HL-60 (cell line): Measurements from ENCODE around the gene AP4M1.
A peak's percentile ranks its signal among the peaks of the same experiment; 100 is the strongest.

Experiments
- DNase-seq, 2 experiments: peaks; one replicate each; pipeline ENCODE4 v3.0.0-alpha.2; 2010 to 2020; ENCODE audit warnings: low read depth in 1 of 2, low spot score in 1 of 2
- H3K27ac ChIP-seq: fragments of 250-450 bp; sonication (Bioruptor Pico); replicated peaks from 2 replicates; pipeline ENCODE4 v1.5.1; 2020; ENCODE audit warnings: mild to moderate bottlenecking, moderate library complexity
- H3K27me3 ChIP-seq: fragments of 250-450 bp; sonication (Bioruptor Pico); 2 replicates; pipeline ENCODE4 v1.5.1; 2021; ENCODE audit warnings: mild to moderate bottlenecking, moderate library complexity; ENCODE audit not compliant: insufficient read depth, poor library complexity, severe bottlenecking
- H3K4me3 ChIP-seq: replicated peaks from 2 replicates; pipeline ENCODE4 v1.5.1; 2011; ENCODE audit warnings: mild to moderate bottlenecking, control low read depth, low read length; ENCODE audit not compliant: insufficient read depth
- CTCF ChIP-seq: IDR thresholded peaks from one replicate; pipeline ENCODE4 v1.5.1; 2011; ENCODE audit warnings: low read length, control low read depth, inconsistent platforms; ENCODE audit not compliant: insufficient read depth
- GABPA ChIP-seq: IDR thresholded peaks from 2 replicates; pipeline ENCODE4 v1.6.1; 2012; ENCODE audit warnings: low read depth
- POLR2AphosphoS5 ChIP-seq: IDR thresholded peaks from 2 replicates; pipeline ENCODE4 v1.6.1; 2012; ENCODE audit warnings: low read depth
- SPI1 ChIP-seq: IDR thresholded peaks from 2 replicates; pipeline ENCODE4 v1.6.1; 2012; ENCODE audit warnings: low read depth, mild to moderate bottlenecking, borderline replicate concordance
- TF ChIP-seq, protein P1 (sequence below): IDR thresholded peaks from 2 replicates; pipeline ENCODE4 v1.6.1; 2012; ENCODE audit warnings: low read depth; ENCODE audit not compliant: insufficient replicate concordance

The AP4M1 gene

GRCh38 chr7:100098913-100099312 lies 2.5 kb upstream of the AP4M1 start:
- no peak overlapping the region for H3K27ac ChIP-seq

GRCh38 chr7:100099452-100099851 lies 2.0 kb upstream of the AP4M1 start:
- TF ChIP-seq SPI1 (no peak), GABPA (no peak), CTCF (no peak), POLR2AphosphoS5 (no peak)
- TF ChIP-seq, protein P1, sequence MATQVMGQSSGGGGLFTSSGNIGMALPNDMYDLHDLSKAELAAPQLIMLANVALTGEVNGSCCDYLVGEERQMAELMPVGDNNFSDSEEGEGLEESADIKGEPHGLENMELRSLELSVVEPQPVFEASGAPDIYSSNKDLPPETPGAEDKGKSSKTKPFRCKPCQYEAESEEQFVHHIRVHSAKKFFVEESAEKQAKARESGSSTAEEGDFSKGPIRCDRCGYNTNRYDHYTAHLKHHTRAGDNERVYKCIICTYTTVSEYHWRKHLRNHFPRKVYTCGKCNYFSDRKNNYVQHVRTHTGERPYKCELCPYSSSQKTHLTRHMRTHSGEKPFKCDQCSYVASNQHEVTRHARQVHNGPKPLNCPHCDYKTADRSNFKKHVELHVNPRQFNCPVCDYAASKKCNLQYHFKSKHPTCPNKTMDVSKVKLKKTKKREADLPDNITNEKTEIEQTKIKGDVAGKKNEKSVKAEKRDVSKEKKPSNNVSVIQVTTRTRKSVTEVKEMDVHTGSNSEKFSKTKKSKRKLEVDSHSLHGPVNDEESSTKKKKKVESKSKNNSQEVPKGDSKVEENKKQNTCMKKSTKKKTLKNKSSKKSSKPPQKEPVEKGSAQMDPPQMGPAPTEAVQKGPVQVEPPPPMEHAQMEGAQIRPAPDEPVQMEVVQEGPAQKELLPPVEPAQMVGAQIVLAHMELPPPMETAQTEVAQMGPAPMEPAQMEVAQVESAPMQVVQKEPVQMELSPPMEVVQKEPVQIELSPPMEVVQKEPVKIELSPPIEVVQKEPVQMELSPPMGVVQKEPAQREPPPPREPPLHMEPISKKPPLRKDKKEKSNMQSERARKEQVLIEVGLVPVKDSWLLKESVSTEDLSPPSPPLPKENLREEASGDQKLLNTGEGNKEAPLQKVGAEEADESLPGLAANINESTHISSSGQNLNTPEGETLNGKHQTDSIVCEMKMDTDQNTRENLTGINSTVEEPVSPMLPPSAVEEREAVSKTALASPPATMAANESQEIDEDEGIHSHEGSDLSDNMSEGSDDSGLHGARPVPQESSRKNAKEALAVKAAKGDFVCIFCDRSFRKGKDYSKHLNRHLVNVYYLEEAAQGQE, result no peak
- peak overlapping the region; percentile 97 for H3K4me3 ChIP-seq
- no peak for DNase-seq
- no peaks in the 10 kb centered on the region for H3K27me3 ChIP-seq
- H3K27ac ChIP-seq, result no peak overlapping the region; the same call in 1 of the 2 replicates

More at GRCh38 chr7:100098913-100099312, 2.5 kb upstream of the AP4M1 start:
- Histone ChIP-seq H3K4me3 (no peak overlapping the region), H3K27me3 (no peaks in the 10 kb centered on the region)
- TF ChIP-seq GABPA (no peak), SPI1 (no peak), CTCF (no peak)
- TF ChIP-seq, protein P1, result no peak
- no peak for DNase-seq

DNA sequence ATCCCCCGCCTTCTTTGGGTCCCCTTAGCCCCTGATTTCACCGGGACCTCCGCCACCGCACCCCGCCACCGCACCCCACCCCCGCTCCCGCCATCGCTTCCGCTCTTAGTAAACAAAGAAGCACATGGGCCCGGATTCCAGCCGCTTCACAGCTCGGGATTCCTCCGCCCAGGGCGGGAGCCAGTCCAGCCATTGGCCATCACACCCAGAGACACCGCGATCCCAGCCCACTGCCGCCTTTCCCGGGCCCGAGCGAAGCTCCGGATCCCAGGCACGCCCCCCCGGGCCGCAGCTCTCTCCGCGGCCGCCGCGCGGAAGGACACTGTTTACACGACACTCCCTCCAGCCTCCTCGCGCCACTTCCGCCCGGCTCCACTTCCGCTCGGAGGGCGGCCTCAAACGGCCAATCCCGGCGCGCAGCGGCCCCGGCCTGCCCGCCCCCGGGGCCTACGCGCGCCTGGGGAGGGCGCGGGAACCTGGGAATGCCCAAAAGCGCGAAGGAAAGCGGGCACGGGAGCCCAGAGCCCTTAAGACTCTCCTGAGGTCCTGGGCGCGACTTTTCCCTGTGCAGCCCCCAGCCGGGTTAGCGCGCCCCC lies 925 bp upstream of the AP4M1 start:
- Histone ChIP-seq H3K4me3 (peak overlapping the region; percentile 97), H3K27me3 (no peaks in the 10 kb centered on the region), H3K27ac (peak overlapping the region; percentile 100)
- peak; percentile 85 for DNase-seq
- TF ChIP-seq SPI1, result peak; percentile 85
- TF ChIP-seq CTCF, result no peak
- peak; percentile 91 for TF ChIP-seq GABPA
- TF ChIP-seq, protein P1, result no peak
- TF ChIP-seq POLR2AphosphoS5, result peak; percentile 44; the same call in 1 of the 2 replicates
